IMR-90 (cell line): ENCODE measurements around the gene PSEN2. TPM values are rescaled to one million over a fixed set of nuclear protein-coding genes. Genes with fewer than 3 reads are reported as not detected.

Experiments
- ATAC-seq: fragments of 200-7000 bp; cut with Tn5 transposase; 2 replicates; pipeline ENCODE4 v1.9.1; 2020; ENCODE audit warnings: low read depth, mild to moderate bottlenecking, moderate library complexity
- BruUV-seq: library from RNA; stranded (reverse); fragments of 400-500 nt; replicated peaks from 2 replicates; lab custom pipeline; 2021; lab: Mats Ljungman, UMichigan
- CTCF ChIA-PET: fragments of 300-600 bp; formaldehyde crosslinking; extraction: SDS; loops from one replicate; lab custom pipeline; 2021; ENCODE audit warnings: antibody characterized with exemption; lab: Yijun Ruan, JAX
- POLR2A ChIA-PET: fragments of 300-600 bp; sonication (Branson Sonifier 250); formaldehyde crosslinking; loops from one replicate; lab custom pipeline; 2022; ENCODE audit warnings: antibody characterized with exemption; ENCODE audit not compliant: unreplicated experiment; lab: Charles Lee
- DNase-seq: peaks from one replicate; pipeline ENCODE4 v3.0.0; 2013
- H2AFZ ChIP-seq: replicated peaks from 2 replicates; pipeline ENCODE3; 2013; ENCODE audit warnings: low read length, mild to moderate bottlenecking; ENCODE audit not compliant: poor library complexity
- H2AK5ac ChIP-seq: 2 replicates; pipeline ENCODE4 v1.6.1; 2013; ENCODE audit warnings: low read depth, low read length, inconsistent platforms
- H2AK9ac ChIP-seq: replicated peaks from 2 replicates; pipeline ENCODE3; 2013; ENCODE audit warnings: mild to moderate bottlenecking, low read depth, low read length, moderate library complexity; ENCODE audit not compliant: poor library complexity
- H2BK120ac ChIP-seq: 2 replicates; pipeline ENCODE4 v1.6.1; 2013; ENCODE audit warnings: low read depth, low read length, inconsistent platforms
- H2BK15ac ChIP-seq: 3 replicates; pipeline ENCODE4 v1.6.1; 2013; ENCODE audit warnings: low read depth, low read length, inconsistent platforms
- H2BK20ac ChIP-seq: 2 replicates; pipeline ENCODE4 v1.6.1; 2013; ENCODE audit warnings: low read depth, mild to moderate bottlenecking, inconsistent platforms, low read length, moderate library complexity
- H2BK5ac ChIP-seq: 2 replicates; pipeline ENCODE4 v1.6.1; 2013; ENCODE audit warnings: mild to moderate bottlenecking, low read depth, low read length, inconsistent platforms; ENCODE audit not compliant: poor library complexity, severe bottlenecking
- H3K14ac ChIP-seq: replicated peaks from 2 replicates; pipeline ENCODE4 v1.6.1; 2013; ENCODE audit warnings: low read depth, low read length, inconsistent platforms
- H3K18ac ChIP-seq: 2 replicates; pipeline ENCODE4 v1.6.1; 2013; ENCODE audit warnings: low read depth, low read length, control low read depth
- H3K23ac ChIP-seq: 2 replicates; pipeline ENCODE4 v1.6.1; 2013; ENCODE audit warnings: low read depth, low read length, inconsistent platforms
- H3K27ac ChIP-seq: 2 replicates; pipeline ENCODE4 v1.5.1; 2013; ENCODE audit warnings: mild to moderate bottlenecking, control low read depth, low read length; ENCODE audit not compliant: insufficient read depth
- H3K27me3 ChIP-seq: 2 replicates; pipeline ENCODE4 v1.6.1; 2013; ENCODE audit warnings: low read length; ENCODE audit not compliant: control insufficient read depth, insufficient read depth
- H3K36me3 ChIP-seq: 2 replicates; pipeline ENCODE4 v1.6.1; 2013; ENCODE audit warnings: low read length, mixed read lengths; ENCODE audit not compliant: control insufficient read depth, insufficient read depth
- H3K4ac ChIP-seq: 2 replicates; pipeline ENCODE4 v1.6.1; 2013; ENCODE audit warnings: low read depth, low read length, inconsistent platforms
- H3K4me1 ChIP-seq: 2 replicates; pipeline ENCODE4 v1.6.1; 2013; ENCODE audit warnings: low read length, mixed read lengths; ENCODE audit not compliant: control insufficient read depth, insufficient read depth
- H3K4me2 ChIP-seq: 2 replicates; pipeline ENCODE4 v1.6.1; 2013; ENCODE audit warnings: low read depth, mild to moderate bottlenecking, control low read depth, low read length, moderate library complexity
- H3K4me3 ChIP-seq: 2 replicates; pipeline ENCODE4 v1.5.1; 2013; ENCODE audit warnings: low read depth, mild to moderate bottlenecking, control low read depth, low read length, moderate library complexity; ENCODE audit not compliant: insufficient read depth
- H3K56ac ChIP-seq: 2 replicates; pipeline ENCODE4 v1.6.1; 2013; ENCODE audit warnings: low read length, inconsistent platforms; ENCODE audit not compliant: insufficient read depth; ENCODE audit errors: extremely low read depth
- H3K79me1 ChIP-seq, 2 experiments: 2 replicates each; pipeline ENCODE4 v1.6.1; 2013; ENCODE audit warnings: low read length in 2 of 2, inconsistent platforms in 1 of 2, low read depth in 1 of 2
- H3K9ac ChIP-seq: 2 replicates; pipeline ENCODE4 v1.6.1; 2013; ENCODE audit warnings: low read depth, low read length, control low read depth
- H3K9me1 ChIP-seq: 2 replicates; pipeline ENCODE4 v1.6.1; 2013; ENCODE audit warnings: low read length, inconsistent platforms; ENCODE audit not compliant: insufficient read depth
- H3K9me3 ChIP-seq: 2 replicates; pipeline ENCODE4 v1.6.1; 2013; ENCODE audit warnings: low read length; ENCODE audit not compliant: control insufficient read depth, insufficient read depth
- H4K20me1 ChIP-seq: 2 replicates; pipeline ENCODE4 v1.6.1; 2013; ENCODE audit warnings: low read length, inconsistent platforms; ENCODE audit not compliant: insufficient read depth
- H4K5ac ChIP-seq: 2 replicates; pipeline ENCODE4 v1.6.1; 2013; ENCODE audit warnings: mild to moderate bottlenecking, low read depth, low read length, control low read depth
- H4K8ac ChIP-seq, 2 experiments: 2 replicates each; pipeline ENCODE4 v1.6.1; 2013; ENCODE audit warnings: low read depth in 2 of 2, low read length in 2 of 2, control low read depth in 1 of 2, inconsistent platforms in 1 of 2
- H4K91ac ChIP-seq: 2 replicates; pipeline ENCODE4 v1.6.1; 2013; ENCODE audit warnings: low read depth, low read length, inconsistent platforms; ENCODE audit not compliant: insufficient read depth
- BHLHE40 ChIP-seq: fragments of 150-350 bp; IDR thresholded peaks from 2 replicates; pipeline ENCODE4 v1.6.1; 2016; ENCODE audit warnings: mild to moderate bottlenecking, low read depth, low read length
- CEBPB ChIP-seq: IDR thresholded peaks from 2 replicates; pipeline ENCODE4 v1.6.1; 2012; ENCODE audit warnings: low read depth, low read length, improper control_type of control experiment
- CTCF ChIP-seq: conservative IDR thresholded peaks from 2 replicates; pipeline ENCODE4 v1.5.1; 2012; ENCODE audit warnings: mild to moderate bottlenecking, low read depth, low read length, improper control_type of control experiment
- FOS ChIP-seq: fragments of 150-350 bp; IDR thresholded peaks from 2 replicates; pipeline ENCODE4 v1.6.1; 2016; ENCODE audit warnings: low read depth, low read length
- MAFK ChIP-seq: IDR thresholded peaks from 2 replicates; pipeline ENCODE4 v1.6.1; 2012; ENCODE audit warnings: low read depth, low read length, improper control_type of control experiment
- MAZ ChIP-seq: IDR thresholded peaks from 2 replicates; pipeline ENCODE4 v1.6.1; 2012; ENCODE audit warnings: low read depth, mild to moderate bottlenecking, low read length, improper control_type of control experiment, moderate library complexity, borderline replicate concordance
- MXI1 ChIP-seq: IDR thresholded peaks from 2 replicates; pipeline ENCODE4 v1.6.1; 2012; ENCODE audit warnings: low read depth, mild to moderate bottlenecking, low read length, moderate library complexity, borderline replicate concordance
- POLR2A ChIP-seq: IDR thresholded peaks from 2 replicates; pipeline ENCODE4 v1.6.1; 2012; ENCODE audit warnings: mild to moderate bottlenecking, low read depth, low read length
- RAD21 ChIP-seq: IDR thresholded peaks from 2 replicates; pipeline ENCODE4 v1.6.1; 2012; ENCODE audit warnings: low read length, improper control_type of control experiment
- RCOR1 ChIP-seq: IDR thresholded peaks from 2 replicates; pipeline ENCODE4 v1.6.1; 2012; ENCODE audit warnings: mild to moderate bottlenecking, low read length, improper control_type of control experiment; ENCODE audit not compliant: insufficient replicate concordance
- RFX5 ChIP-seq: IDR thresholded peaks from 2 replicates; pipeline ENCODE4 v1.8.0; 2012; ENCODE audit warnings: low read depth, mild to moderate bottlenecking, low read length, moderate library complexity
- SMC3 ChIP-seq: fragments of 150-350 bp; IDR thresholded peaks from 2 replicates; pipeline ENCODE4 v1.6.1; 2016; ENCODE audit warnings: low read depth, mild to moderate bottlenecking, antibody characterized with exemption, low read length, moderate library complexity
- WGBS, 2 experiments: methylation state at CpG; one replicate each; pipeline versions ENCODE4 v1.1.5 to v1.1.7; 2013; ENCODE audit warnings: missing lambda C conversion rate in 2 of 2; ENCODE audit not compliant: insufficient read length in 1 of 2; ENCODE audit errors: extremely low coverage in 2 of 2; 5-methylcytosine and 5-hydroxymethylcytosine counted together
- dilution Hi-C: fragments of 300-500 bp; cut with HindIII; formaldehyde crosslinking; loops from one replicate; pipeline ENCODE4 v1.14.3; 2018; ENCODE audit warnings: low sequenced_read_pairs; ENCODE audit not compliant: unreplicated experiment
- in situ Hi-C: fragments of 300-500 bp; cut with MboI; formaldehyde crosslinking; loops from 3 replicates; pipeline ENCODE4 v1.14.3; 2019; ENCODE audit warnings: low sequenced_read_pairs, inconsistent platforms, mixed read lengths
- intact Hi-C: fragments of 100-400 bp; cut with micrococcal nuclease; formaldehyde crosslinking; loops from 2 replicates; pipeline ENCODE4 v1.10.0; 2022
- polyA plus RNA-seq, 3 experiments: library from polyadenylated mRNA; depleted of rRNA; stranded (reverse); fragments of >200 nt; gene quantifications; 2 replicates each; pipeline ENCODE4 v1.2.3, GENCODE V29; 2012; ENCODE audit warnings: low replicate concordance in 1 of 3
- total RNA-seq: library from RNA; depleted of rRNA; stranded (reverse); fragments of >200 nt; gene quantifications from 2 replicates; pipeline ENCODE4 v1.2.3, GENCODE V29; 2012
- TF ChIP-seq, protein P1 (sequence below): fragments of 150-350 bp; IDR thresholded peaks from 2 replicates; pipeline ENCODE4 v1.6.1; 2016; ENCODE audit warnings: low read depth, mild to moderate bottlenecking, low read length, moderate library complexity, borderline replicate concordance

PSEN2 gene
- total and polyA plus RNA-seq, 2 of the 4 experiments (the other 2 are of a cell fraction) = 15.0 to 24.4 TPM

DNA sequence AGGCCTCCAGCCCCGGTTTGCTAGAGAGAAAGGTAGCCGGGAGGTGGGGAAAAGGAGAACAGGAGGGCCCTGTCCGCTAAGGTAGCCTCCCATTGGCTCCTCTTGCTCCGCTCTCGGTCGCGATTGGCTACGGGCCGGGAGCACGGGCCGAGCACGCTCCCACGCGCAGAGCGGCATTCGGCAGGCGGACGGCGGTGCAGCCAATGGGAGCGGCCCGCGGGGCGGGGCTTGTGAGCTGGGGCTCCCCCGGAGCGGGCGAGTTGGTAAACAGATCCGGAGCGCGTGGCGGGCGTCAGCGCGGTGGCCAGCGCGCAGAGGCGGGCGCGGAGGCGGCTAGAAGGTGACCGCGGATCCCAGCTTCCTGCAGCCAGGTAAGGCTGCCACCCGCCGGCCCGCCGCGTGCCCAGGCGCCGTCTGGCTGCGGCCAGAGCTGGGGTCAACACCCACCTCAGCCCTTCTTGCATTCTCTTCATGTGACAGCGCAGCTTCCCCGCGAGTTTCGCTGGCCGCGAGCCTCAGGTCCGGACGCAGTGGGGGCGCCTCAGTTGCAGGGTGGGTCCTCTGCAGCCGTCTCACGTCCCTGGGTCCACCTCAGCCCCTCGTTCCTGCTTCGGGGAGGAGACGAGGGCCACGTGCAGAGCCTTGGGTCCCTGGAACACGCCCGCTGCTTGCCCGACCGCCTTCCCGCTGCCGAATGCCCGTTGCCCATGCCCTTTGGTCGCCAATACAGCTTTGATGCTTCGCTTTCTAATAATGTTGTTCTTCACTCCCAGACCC, 69.8 kb downstream of the PSEN2 start, which contains the start of gene COQ8A (continued):
- TF ChIP-seq, protein P1, sequence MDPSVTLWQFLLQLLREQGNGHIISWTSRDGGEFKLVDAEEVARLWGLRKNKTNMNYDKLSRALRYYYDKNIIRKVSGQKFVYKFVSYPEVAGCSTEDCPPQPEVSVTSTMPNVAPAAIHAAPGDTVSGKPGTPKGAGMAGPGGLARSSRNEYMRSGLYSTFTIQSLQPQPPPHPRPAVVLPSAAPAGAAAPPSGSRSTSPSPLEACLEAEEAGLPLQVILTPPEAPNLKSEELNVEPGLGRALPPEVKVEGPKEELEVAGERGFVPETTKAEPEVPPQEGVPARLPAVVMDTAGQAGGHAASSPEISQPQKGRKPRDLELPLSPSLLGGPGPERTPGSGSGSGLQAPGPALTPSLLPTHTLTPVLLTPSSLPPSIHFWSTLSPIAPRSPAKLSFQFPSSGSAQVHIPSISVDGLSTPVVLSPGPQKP = no peak

DNA sequence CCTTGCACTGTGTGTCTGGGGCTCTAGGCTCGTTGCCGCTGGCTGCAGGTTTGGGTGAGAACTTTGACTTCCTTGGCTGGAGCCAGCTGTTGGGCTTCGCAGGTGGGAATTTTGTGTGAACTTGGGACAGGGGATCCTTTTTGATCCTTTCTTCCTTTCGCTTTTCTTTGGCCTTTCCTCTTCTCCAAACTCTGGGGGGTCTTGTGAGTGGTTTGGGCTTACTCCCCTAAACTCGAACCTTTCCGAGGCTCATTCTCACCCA, 70.3 kb downstream of the PSEN2 start:
- Histone ChIP-seq H3K9ac (no peak overlapping the region), H3K18ac (no peak overlapping the region), H3K4me2 (peak overlapping the region; percentile 69), H3K23ac (no peak overlapping the region), H2BK15ac (no peak overlapping the region), H2AK9ac (peak overlapping the region; percentile 60), H2BK20ac (no peak overlapping the region), H3K56ac (no peak overlapping the region), H4K20me1 (no peaks in the 10 kb centered on the region), H2AFZ (peak overlapping the region; percentile 99), H3K36me3 (no peaks in the 10 kb centered on the region), H4K8ac (no peak overlapping the region), H3K27ac (no peak overlapping the region), H3K14ac (no peak overlapping the region), H3K4me3 (peak overlapping the region; percentile 57), H3K27me3 (no peaks in the 10 kb centered on the region), H2AK5ac (no peak overlapping the region), H2BK5ac (no peak overlapping the region), H3K79me1 (no peaks in the 10 kb centered on the region; a peak in 1 of 4 replicates), H3K9me3 (no peaks in the 10 kb centered on the region), H2BK120ac (no peak overlapping the region), H4K91ac (no peak overlapping the region), H4K5ac (no peak overlapping the region), H3K4me1 (peaks cover 3% of the 10 kb centered on the region), H3K4ac (no peak overlapping the region), H3K9me1 (peaks cover 8% of the 10 kb centered on the region; the same call in 1 of the 2 replicates)
- dilution Hi-C loops = no loop called here
- intact Hi-C loops = no loop called here
- CTCF ChIA-PET = no interaction called here
- DNase-seq (no peak), ATAC-seq (no peak)
- BruUV-seq = no TSS peak
- POLR2A ChIA-PET = no interaction called here
- in situ Hi-C loops = no loop called here
- WGBS, 2 experiments = no CpG with 5 or more reads among the region's 6 CpGs
- no peak for TF ChIP-seq BHLHE40
- TF ChIP-seq CTCF = no peak
- TF ChIP-seq RCOR1 = no peak
- TF ChIP-seq SMC3 = no peak
- no peak for TF ChIP-seq MAZ
- no peak for TF ChIP-seq RFX5
- TF ChIP-seq RAD21 = no peak
- no peak for TF ChIP-seq FOS
- TF ChIP-seq, protein P1 = no peak
- no peak for TF ChIP-seq MAFK
- TF ChIP-seq MXI1 = no peak
- TF ChIP-seq CEBPB = no peak
- no peak for TF ChIP-seq POLR2A
